Activated CD4-positive, CD25-positive, alpha-beta regulatory T cell (primary cell): Measurements from ENCODE around the gene PDSS2.
"Not testable (repeated sequence)": the region's sequence is repeated elsewhere in the genome, so short reads cannot be mapped to it uniquely, and the experiment has no call there.

Source experiments
- DNase-seq, 4 experiments: peaks; one replicate each; lab custom pipeline; 2025; lab: John Stamatoyannopoulos, UW

Gene PDSS2

DNA sequence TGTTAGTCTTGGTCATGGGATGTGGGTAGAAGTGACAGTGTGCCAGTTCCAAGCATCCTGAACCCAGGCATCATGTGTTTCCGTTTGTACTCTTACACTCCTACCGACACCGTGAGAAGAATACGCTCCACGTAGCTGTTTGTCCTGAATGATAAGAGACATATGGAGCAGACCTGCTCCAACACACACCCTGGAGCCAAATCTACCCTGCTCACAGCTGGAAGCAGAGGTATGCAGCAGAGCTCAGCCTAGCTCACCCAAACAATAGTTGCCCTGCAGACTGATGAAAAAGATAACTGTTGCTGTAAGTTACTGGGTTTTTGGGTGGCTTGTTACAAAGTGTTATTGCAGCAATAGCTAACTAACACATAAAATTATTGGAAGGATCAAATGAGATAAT lies 14.3 kb upstream of the PDSS2 start:
- DNase-seq = no peak

DNA sequence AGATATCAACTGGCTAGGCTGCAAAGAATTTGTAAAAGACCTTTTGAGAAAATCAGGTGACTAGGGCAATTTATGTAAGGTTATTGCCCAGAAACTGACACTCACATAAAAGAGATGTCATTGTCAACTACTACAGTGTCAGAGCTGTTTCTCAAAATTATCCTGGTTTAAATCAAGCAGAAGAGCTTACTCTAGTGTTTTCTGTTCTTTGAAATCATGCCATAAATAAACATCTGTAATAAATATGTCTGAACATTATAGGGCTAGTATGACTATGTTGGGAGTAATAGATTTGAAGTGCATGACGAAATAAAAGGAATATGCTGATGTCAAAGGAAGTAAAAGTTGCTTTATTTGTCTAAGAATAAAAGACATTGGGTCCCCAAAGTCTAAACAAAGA lies 11.0 kb upstream of the PDSS2 start:
- no peak for DNase-seq

DNA sequence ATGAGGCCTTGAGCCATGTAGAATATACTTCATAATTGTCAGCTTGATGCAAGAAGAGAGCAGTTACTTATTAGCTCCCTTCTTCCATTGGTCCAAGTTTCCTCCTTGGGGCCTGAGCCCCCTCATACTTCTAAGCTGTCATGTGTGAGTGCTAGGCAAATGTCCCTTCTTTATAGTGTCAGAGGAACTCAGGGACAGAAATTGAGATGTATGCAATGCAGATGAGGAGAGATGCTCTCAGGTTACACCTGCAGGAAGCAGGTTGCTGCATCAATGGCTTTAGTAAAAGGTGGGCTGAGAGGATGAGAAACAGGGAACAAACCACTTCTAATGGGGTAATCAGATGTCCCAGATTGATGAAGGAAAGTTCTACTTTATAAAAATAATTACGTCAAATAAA lies 6.7 kb upstream of the PDSS2 start:
- no peak for DNase-seq

DNA sequence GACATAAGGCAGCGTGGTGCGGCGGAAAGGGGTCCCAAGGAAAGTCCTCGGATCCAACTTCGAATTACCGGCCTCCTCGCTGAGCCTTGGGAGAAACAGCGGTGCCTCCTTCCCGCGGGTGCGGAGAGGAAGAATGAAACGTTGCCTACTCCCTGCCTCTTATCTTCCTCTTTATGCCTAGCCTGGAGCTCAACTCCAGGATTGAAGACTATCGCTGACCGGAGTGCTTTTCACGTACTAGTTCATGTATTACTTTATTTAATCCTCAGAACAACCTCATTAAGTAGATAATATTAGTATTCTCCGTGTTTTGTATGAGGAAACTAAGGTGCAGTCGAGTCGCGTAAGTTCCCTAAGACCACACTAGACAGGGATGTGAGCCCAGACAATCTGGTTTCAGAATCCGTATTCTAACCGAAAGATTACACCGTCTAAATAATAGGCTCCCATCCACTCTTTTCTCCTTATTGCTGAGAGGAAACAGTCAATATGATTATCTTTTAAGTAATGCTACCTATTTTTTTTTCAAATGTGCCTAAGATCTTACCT lies 793 bp upstream of the PDSS2 start:
- no peak for DNase-seq

DNA sequence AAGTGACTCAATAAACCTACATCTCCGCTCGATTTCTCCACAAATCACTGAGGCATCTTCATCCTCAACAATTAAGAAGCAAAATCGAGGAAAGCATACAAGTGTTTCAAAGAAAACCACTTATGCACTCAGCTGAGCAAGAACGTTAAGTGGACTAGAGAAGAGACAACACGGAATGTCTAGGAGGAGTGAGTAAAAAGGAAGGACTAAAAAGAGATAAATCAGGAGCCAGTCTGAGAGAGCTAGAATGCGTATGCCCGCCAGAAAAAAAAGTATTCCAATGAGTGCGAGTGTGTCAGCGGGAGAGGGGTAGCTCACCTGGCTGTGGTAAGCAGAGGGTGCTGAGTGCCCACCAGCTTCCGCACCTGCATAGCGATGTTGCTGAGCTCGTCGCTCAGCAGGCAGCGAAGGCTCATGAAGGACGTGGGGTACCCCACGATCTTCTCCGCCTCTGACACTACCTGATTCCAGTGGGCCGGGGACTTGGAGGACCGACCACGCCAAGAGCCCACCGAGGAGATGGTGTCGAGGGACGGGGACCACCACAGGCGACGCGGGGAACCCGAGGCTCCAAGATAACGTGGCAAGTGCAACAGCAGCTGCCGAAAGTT lies 587 bp downstream of the PDSS2 start:
- peak in 1 of 4 experiments; percentile 10 for DNase-seq

DNA sequence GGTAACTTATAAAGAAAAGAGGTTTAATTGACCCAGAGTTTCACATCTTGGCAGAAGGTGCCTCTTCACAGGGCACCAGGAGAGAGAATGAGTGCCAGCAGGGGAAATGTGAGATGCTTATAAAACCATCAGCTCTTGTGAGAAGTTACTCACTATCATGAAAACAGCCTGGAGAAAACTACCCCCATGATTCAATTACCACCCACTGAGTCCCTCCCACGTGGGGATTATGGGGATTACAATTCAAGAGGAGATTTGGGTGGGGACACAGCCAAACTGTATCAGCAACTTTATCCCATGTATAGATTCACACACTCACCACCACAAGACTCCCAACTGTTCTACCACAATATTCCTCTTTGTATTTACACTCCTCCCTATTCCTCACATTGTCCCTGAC lies 10.6 kb downstream of the PDSS2 start:
- DNase-seq = no peak

DNA sequence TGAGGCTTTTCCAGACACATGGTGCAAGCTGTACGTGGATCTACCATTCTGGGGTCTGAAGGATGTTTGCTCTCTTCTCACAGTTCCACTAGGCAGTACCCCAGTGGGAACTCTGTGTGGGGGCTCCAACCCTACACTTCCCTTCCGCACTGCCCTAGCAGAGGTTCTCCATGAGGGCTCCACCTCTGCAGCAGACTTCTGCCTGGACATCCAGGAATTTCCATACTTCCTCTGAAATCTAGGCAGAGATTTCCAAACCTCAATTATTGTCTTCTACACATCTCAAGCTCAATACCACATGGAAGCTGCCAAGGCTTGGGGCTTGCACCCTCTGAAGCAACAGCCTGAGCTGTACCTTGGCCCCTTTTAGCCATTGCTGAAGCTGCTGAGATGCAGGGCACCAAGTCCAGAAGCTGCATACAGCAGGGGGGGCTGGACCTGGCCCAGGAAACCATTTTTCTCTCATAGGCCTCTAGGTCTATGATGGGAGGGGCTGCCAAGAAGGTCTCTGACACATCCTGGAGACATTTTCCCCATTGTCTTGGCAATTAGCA lies 11.6 kb downstream of the PDSS2 start:
- DNase-seq = no peak

DNA sequence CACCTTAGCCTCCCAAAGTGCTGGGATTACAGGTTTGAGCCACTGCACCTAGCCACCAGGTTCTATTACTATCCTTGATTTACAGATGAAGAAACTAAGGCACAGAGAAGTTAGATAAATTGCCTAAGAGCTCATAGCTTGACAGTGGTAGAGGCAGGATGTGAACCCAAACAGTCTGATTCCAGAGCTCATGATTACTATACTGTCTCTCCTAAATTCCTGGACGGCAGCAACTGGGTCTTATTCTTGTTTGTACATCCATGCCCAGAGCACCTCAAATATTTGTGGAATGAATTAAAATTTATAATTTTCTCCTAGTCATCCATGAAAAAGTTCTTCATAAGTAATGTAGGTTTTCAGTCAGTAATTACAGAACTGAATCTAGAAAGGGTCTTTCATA lies 15.1 kb downstream of the PDSS2 start:
- no peak for DNase-seq

DNA sequence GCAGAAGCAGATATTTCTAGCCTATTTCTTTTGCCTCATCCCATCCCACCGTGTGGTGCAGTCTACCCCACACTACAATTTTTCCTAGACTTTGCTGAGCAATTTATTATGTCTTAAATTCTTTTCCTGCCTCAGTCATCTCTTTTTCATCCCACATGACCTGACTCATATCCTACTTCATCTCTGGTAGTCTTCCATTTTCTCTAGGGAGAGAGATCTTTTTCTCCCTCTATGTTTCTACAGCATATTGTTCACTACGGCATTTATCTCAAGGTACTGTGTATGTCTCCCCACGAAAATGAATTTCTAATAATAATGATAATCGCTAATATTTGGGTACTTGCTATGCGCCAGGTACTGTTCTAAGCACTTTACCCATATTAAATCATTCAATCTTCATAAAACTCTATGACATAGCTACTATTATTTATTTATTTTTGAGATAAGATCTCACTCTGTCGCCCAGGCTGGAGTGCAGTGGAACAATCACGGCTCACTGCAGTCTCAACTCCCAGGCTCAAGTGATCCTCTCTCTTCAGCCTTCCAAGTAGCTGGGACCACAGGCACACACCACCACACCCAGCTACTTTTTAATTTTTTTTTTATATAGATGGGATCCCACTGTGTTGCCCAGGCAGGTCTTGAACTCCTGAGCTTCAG lies 15.6 kb downstream of the PDSS2 start:
- no peak for DNase-seq

DNA sequence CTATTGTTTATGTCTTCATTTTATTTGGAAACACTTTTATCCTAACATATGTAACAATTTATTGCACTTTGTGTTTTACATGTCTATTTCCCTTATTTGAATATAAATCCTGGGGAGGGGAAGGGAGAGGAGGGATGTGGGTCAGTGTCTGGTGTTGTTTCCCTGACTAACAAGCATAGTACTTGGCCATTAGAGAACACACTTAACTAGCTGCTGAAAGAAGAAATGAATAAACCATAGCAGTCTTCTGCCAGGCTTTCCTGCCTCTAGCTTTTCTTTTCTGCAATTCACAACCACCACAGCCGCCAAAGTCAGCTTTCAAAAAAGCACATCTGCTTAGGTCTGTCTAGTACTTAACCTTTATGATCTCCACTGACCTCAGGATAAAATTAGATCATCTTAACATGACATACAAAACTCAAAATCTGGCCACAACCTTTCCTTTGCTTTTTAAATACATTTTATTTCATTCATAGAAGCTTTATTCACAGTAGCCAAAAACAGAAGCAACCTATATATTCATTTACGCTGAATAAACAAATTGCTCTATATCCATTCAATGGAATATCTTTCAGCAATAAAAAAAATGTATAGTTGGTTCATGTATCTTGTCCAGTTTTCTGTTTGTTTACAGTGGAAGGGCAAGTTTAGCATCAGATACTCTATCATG lies 16.3 kb downstream of the PDSS2 start:
- DNase-seq = no peak

DNA sequence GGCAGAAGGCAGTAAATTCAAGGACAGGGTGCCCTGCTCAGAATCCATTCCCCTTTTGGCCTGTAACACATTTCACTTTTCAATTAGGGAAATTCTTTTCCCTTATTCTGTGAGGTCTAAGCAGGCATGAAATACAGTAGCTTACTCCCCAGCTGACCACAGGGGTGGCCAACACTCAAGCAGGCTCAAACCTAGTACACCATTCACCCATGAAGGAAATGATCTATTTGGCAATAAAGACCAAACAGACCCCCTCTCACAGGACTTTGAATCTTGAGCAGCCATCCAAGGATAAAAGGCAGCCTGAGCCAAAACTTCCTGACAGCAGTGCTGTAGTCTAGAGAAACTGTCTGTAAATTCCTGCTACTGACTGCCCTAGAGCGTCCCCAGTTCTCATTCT lies 17.7 kb downstream of the PDSS2 start:
- DNase-seq = no peak

DNA sequence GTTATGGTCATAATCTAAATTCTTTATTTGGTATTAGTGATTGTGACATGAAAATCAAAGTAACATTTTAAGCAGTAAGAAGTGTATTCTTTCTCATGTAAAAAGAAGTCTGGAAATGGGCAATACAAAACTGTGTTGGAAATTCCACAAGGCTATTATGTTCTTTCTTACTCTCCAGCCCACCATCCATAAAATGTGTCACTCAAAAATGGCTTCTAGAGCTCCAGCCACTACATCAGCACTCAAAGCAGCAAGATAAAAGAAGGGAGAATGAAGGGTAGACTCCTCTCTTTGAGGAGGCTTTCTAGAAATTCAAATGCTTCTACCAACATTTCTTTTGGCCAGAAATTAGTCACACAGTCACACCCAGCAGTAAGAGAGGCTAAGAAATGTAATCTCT lies 18.4 kb downstream of the PDSS2 start:
- no peak for DNase-seq

DNA sequence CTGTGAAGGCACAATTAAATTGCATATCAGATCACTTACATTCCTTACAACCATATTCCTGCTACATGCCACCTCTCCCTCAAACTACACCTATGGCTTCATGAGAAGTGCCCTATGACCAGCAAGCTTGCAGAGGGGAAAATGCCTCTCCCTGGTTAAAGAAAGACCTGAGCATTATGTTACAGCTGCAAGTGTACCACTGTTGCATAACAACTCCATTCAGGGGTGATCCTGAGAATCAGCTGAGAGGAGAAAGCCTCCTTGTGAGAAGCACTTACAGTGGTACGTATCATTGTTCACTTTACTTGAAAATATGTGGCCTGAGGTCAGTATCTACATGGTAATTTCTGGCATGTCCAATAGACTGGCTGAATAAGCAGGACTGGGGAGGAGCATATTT lies 20.0 kb downstream of the PDSS2 start:
- DNase-seq = no peak

DNA sequence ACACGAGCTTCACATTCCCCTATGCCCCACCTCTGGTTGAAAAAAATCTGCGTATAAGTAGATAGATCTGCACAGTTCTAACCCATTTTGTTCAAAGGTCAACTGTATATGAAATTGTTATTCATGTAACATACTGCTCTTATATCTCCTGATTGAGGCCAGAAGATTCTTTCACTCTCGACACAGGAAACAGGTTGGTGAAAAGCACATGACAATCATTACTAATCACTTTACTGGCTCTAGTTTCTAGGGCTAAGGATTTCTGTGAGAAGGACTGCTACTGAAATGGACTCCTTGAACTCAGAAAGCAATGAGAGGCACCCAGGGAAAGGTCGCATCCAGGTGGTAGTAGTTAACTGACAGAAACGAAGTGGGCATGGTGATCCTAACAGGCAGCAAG lies 21.7 kb downstream of the PDSS2 start:
- DNase-seq = no peak

DNA sequence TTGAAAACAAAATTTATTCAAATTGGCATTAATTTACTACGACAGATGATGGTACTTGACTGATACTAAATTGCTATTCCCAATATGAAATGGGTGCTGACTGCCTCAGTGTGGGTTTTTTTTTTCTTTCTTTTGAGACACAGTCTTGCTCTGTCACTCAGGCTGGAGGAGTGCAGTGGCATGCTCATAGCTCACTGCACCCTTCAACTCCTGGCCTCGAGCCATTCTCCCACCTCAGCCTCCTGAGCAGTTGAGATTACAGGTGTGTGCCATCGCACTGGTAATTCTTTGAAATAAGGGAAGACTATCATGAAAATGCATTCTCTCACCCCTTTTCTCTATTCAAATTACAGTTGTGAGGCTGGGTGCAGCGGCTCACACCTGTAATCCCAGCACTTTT lies 22.5 kb downstream of the PDSS2 start:
- DNase-seq = no peak

DNA sequence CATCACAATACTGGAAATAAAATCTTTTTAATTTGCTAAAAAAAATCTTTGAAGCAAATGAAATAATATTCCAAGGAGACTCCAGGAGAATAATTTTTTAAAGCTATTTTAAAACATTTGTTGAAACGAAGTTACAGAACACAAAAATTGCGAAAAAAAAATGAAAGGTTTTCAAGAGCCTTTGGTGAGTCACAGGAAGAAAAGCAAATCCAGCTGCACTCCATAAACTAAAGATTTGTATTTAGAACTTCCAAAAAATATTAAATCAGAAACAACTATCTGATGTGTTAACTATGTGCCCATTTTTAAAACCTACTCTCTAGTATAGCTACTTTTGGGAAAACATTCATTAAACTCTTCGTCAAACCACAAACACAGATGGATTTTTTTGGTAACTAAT lies 23.6 kb downstream of the PDSS2 start:
- no peak for DNase-seq

DNA sequence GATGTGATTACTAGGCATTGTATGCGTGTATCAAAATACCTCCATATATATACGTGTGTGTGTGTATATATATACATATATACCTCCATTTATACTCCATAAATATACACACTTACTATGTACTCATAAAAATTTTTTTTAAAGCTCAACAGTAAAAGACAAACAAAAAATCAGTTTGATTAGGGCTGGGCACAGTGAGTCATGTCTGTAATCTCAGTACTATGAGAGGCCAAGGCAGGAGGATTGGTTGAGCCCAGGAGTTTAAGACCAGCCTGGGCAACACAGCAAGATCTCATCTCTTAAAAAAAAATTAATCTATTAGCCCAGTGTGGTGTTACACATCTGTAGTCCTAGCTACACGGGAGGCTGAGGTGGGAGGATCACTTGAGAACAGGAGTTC lies 24.6 kb downstream of the PDSS2 start:
- no peak for DNase-seq

DNA sequence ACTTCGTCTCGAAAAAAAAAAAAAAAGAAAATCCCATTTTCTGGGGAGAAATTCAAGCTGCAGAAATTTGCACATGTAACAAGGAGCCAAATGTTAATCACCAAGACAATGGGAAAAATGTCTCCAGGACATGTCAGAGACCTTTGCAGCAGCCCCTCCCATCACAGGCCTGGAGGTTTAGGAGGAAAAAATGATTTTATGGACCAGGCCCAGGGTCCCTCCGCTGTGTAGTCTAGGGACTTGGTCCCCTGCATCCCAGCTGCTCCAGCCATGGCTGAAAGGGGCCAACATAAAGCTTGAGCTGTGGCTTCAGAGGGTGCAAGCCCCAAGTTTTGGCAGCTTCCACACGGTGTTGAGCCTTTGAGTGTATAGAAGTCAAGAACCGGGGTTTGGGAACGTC lies 33.4 kb downstream of the PDSS2 start:
- DNase-seq = not testable (repeated sequence)

DNA sequence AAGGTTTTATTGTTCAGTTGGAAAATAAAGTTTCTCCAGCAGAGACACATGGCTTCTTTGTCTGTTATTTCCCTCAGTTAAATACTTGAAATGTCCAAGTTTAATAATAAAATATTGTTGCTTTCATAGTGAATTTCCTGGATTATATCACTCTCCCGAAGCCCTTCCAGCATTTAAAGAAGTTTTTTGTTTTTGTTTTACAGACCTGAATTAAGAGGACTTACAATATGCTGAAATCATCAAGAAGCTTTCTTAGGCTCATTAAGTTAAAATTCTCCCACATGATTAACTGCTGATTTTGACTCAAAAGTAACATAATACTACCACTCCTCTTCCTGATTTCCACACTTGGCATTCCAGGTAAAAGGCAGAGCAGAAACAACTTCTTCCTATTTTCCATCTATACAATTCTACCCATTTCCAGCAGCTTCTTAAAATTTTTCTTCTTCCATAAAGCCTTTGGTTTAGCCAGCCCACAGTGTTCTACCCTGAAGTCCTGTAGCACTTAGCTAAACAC lies 35.8 kb downstream of the PDSS2 start:
- DNase-seq = no peak

DNA sequence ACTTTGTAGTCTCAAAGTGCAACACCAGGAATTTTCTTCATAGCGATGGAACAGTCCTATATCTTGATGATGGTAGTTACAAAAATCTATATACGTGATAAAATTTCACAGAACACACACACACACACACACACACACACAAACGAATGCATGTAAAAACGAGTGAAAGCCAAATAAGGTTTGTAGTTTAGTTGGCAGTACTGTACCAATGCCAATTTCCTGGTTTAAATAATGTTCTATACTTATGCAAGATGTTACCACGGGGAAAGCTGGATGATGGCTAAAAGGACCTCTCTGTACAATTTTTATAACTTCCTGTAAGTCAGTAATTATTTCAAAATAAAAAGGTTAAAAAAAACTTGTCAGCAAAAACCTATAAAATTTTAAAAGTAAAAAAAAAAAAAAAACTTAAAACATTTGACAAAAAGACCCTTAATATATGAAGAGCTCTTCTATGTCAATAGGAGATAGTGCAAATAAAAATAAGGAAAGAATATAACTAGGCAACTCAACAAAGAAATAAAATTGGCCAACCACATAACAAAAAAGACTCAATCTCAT lies 37.6 kb downstream of the PDSS2 start:
- DNase-seq = no peak

DNA sequence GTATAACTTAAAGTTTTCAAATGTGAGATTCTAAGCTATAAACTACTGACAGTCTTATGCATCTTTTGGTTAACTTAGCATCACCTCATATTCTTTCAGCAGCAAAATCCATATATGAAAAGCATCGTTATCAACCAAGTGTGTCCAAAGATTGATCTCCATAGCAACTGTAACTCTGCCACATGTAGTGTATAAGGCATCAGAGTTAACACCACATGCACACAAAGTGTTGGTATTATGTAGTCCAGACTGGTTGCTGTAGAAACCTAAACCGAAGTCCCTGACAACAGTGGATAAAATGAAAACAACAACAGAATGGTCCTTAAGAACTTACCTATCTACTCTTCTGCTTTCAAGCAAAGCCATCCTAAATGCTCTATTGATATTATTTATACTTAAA lies 39.6 kb downstream of the PDSS2 start:
- DNase-seq = no peak

DNA sequence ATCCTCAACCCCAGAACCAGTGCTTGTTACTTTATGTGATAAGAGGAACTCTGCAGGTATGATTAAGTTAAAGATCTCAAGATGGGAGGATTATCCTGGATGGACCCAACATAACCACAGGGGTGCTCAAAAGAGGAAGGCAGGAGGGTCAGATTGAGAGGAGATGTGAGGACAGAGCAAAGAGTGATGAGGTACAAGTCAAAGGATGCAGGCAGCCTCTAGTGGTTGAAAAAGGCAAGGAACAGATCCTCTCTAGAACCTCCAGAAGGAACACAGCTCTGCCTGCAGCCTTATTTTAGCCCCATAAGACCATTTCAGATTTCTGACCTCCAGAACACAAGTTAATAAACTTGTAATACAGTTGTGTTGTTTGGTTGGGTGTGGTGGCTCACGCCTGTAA lies 41.2 kb downstream of the PDSS2 start:
- DNase-seq = no peak

DNA sequence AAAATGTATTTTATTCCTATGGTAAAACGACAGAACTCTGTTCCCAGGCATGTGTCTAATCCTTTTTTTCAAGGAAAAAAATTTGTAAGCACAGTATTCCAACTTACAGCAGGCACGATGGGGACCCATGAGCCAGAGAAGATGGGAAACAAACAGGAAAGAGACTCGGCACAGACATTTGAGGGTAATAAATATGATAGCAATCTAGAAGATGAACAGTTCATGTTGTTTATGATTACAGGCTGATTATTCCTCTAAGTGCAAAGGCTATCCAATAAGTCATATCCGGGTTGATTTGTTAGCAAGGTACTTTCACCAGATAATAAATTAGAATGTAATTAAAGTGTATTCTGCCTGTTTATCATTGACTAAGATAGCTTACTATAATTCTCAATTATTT lies 43.2 kb downstream of the PDSS2 start:
- no peak for DNase-seq
